ENCODE data around the gene NFATC2IP. TPM values are rescaled to one million over a fixed set of nuclear protein-coding genes. Genes with fewer than 3 reads are reported as not detected.

NFATC2IP gene
- total and polyA plus RNA-seq, 9 of the 15 experiments (the other 6 are each of a cell fraction or from before 2014, with no cell fraction given) = 15.6 to 106 (median 46.9) TPM

DNA sequence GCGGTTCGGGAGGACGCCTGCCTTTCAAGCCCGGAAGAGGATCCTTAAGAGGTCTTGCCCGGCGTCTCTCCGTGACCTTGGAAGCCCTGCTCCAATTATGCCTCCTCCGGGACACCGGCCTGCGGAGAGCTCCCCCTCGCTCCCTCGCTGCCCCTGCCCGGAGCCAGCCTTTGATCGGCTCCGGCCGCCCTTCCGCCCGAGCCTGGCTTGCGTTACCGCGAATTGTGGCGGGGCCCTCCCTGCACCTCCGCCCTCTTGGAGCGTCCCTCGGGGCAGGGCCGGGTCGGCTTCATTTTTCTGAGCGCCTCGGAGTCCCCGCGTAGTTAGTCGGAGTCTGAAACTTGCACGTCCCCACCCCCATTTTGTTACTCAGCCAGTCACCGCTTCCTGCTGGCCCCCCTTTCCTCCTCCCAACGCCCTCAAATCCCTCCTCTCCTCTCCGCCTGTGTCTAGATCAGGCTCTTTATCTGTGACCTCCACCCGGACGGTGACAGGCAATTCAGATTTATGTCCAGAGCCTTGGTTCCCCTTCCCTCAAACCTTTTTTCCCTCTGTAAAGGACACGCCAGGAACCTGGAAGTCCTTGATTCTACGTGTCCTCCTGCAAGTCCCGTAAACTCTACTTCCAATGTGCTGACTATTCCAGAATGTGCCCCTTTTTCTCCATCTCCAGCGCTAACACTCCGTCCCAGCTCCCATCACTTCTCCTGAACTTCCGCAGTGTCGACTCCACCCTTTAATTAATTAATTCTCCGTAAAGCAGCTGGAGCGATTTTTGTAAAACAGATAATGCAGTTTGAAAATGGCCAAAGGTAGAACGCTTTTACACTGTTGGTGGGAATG is 25.1 kb upstream of the NFATC2IP start (continued):
- TF ChIP-seq, protein P1, sequence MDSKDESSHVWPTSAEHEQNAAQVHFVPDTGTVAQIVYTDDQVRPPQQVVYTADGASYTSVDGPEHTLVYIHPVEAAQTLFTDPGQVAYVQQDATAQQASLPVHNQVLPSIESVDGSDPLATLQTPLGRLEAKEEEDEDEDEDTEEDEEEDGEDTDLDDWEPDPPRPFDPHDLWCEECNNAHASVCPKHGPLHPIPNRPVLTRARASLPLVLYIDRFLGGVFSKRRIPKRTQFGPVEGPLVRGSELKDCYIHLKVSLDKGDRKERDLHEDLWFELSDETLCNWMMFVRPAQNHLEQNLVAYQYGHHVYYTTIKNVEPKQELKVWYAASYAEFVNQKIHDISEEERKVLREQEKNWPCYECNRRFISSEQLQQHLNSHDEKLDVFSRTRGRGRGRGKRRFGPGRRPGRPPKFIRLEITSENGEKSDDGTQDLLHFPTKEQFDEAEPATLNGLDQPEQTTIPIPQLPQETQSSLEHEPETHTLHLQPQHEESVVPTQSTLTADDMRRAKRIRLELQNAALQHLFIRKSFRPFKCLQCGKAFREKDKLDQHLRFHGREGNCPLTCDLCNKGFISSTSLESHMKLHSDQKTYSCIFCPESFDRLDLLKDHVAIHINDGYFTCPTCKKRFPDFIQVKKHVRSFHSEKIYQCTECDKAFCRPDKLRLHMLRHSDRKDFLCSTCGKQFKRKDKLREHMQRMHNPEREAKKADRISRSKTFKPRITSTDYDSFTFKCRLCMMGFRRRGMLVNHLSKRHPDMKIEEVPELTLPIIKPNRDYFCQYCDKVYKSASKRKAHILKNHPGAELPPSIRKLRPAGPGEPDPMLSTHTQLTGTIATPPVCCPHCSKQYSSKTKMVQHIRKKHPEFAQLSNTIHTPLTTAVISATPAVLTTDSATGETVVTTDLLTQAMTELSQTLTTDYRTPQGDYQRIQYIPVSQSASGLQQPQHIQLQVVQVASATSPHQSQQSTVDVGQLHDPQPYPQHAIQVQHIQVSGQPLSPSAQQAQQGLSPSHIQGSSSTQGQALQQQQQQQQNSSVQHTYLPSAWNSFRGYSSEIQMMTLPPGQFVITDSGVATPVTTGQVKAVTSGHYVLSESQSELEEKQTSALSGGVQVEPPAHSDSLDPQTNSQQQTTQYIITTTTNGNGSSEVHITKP (IDR thresholded peaks at IDR 0.05; ENCODE audit: partially characterized antibody) = peak; percentile 76
- TF ChIP-seq, protein P2, sequence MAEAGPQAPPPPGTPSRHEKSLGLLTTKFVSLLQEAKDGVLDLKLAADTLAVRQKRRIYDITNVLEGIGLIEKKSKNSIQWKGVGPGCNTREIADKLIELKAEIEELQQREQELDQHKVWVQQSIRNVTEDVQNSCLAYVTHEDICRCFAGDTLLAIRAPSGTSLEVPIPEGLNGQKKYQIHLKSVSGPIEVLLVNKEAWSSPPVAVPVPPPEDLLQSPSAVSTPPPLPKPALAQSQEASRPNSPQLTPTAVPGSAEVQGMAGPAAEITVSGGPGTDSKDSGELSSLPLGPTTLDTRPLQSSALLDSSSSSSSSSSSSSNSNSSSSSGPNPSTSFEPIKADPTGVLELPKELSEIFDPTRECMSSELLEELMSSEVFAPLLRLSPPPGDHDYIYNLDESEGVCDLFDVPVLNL (CRISPR knock-in tag; IDR thresholded peaks at IDR 0.05; ENCODE audit: low read depth) = no peak
- peak; percentile 84 for TF ChIP-seq SMARCC2 (IDR thresholded peaks at IDR 0.05; ENCODE audit: low read depth)
- TF ChIP-seq, protein P3, sequence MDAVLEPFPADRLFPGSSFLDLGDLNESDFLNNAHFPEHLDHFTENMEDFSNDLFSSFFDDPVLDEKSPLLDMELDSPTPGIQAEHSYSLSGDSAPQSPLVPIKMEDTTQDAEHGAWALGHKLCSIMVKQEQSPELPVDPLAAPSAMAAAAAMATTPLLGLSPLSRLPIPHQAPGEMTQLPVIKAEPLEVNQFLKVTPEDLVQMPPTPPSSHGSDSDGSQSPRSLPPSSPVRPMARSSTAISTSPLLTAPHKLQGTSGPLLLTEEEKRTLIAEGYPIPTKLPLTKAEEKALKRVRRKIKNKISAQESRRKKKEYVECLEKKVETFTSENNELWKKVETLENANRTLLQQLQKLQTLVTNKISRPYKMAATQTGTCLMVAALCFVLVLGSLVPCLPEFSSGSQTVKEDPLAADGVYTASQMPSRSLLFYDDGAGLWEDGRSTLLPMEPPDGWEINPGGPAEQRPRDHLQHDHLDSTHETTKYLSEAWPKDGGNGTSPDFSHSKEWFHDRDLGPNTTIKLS (IDR thresholded peaks at IDR 0.05; ENCODE audit: borderline replicate concordance, low read depth) = peak; percentile 56; the same call in 1 of the 2 replicates
- TF ChIP-seq SRF (CRISPR knock-in tag; IDR thresholded peaks at IDR 0.05) = 0 out of 4 replicates have a peak, but pooled peaks of 1 of the 2 experiments have one; percentile 48
- TF ChIP-seq CREM (IDR thresholded peaks at IDR 0.05; ENCODE audit: low read depth) = peak; percentile 75
- TF ChIP-seq ZFP30 (CRISPR knock-in tag; IDR thresholded peaks at IDR 0.05; ENCODE audit: borderline replicate concordance) = no peak
- TF ChIP-seq YBX1 (IDR thresholded peaks at IDR 0.05) = no peak
- no peak for TF ChIP-seq ZNF586 (CRISPR knock-in tag; conservative IDR thresholded peaks at IDR 0.05)
- peak; percentile 88 for TF ChIP-seq BCOR (IDR thresholded peaks at IDR 0.05)
- TF ChIP-seq OTX1 (CRISPR knock-in tag; IDR thresholded peaks at IDR 0.05) = 0 out of 2 replicates have a peak, but pooled peaks have one; percentile 5
- TF ChIP-seq NR2F6 (CRISPR knock-in tag; IDR thresholded peaks at IDR 0.05) = peak; percentile 80; the same call in 1 of the 2 replicates
- TF ChIP-seq ELF2 (CRISPR knock-in tag; IDR thresholded peaks at IDR 0.05) = no peak
- TF ChIP-seq PHF8 (IDR thresholded peaks at IDR 0.05; ENCODE audit: borderline replicate concordance, low read length) = peak; percentile 85
- no peak for TF ChIP-seq ZNF76 (CRISPR knock-in tag; IDR thresholded peaks at IDR 0.05; ENCODE audit: borderline replicate concordance)

Measured in K562 (cell line).